HL-60/S4 treated with retinoic acid at 250 ng/mL for 4 days and 3 days (cell line): ENCODE results near the gene EXOC4.
"Not testable (repeated sequence)": the region's sequence is repeated elsewhere in the genome, so short reads cannot be mapped to it uniquely, and the experiment has no call there.

ENCODE experiments used
- in situ Hi-C: fragments of 300-500 bp; cut with MboI; formaldehyde crosslinking; loops from 2 replicates; pipeline ENCODE4 v1.7.0; 2022; ENCODE audit warnings: low sequenced_read_pairs

EXOC4 gene

GRCh38 chr7:133887459-133887858, 634.6 kb downstream of the EXOC4 start:
- in situ Hi-C loops: no loop called here

GRCh38 chr7:133888061-133888930, 635.4 kb downstream of the EXOC4 start:
- in situ Hi-C loops: no loop called here

- in situ Hi-C loops: no loop called here
Measured at GRCh38 chr7:133904776-133905175, 651.9 kb downstream of the EXOC4 start.

GRCh38 chr7:133906553-133906952, 653.7 kb downstream of the EXOC4 start:
- in situ Hi-C loops: not testable (repeated sequence)

- in situ Hi-C loops: no loop called here
Measured at GRCh38 chr7:133910761-133911160, 657.9 kb downstream of the EXOC4 start.

GRCh38 chr7:133911724-133912123, 658.8 kb downstream of the EXOC4 start:
- in situ Hi-C loops: no loop called here

- in situ Hi-C loops: no loop called here
Measured at GRCh38 chr7:133912916-133913697, 660.2 kb downstream of the EXOC4 start.

- in situ Hi-C loops: no loop called here
Measured at GRCh38 chr7:133916621-133917020, 663.7 kb downstream of the EXOC4 start.

- in situ Hi-C loops: no loop called here
Measured at GRCh38 chr7:133919810-133920209, 666.9 kb downstream of the EXOC4 start.

- in situ Hi-C loops: no loop called here
Measured at GRCh38 chr7:133921635-133922182, 668.8 kb downstream of the EXOC4 start.

- in situ Hi-C loops: no loop called here
Measured at GRCh38 chr7:133923974-133924373, 671.1 kb downstream of the EXOC4 start.

GRCh38 chr7:133931053-133931452, 678.2 kb downstream of the EXOC4 start:
- in situ Hi-C loops: no loop called here

- in situ Hi-C loops: no loop called here
Measured at GRCh38 chr7:133932591-133932990, 679.7 kb downstream of the EXOC4 start.

- in situ Hi-C loops: no loop called here
Measured at GRCh38 chr7:133934262-133934976, 681.5 kb downstream of the EXOC4 start.

- in situ Hi-C loops: no loop called here
Measured at GRCh38 chr7:133934977-133935330, 682.1 kb downstream of the EXOC4 start.

GRCh38 chr7:133936074-133936473, 683.2 kb downstream of the EXOC4 start:
- in situ Hi-C loops: no loop called here

- in situ Hi-C loops: no loop called here
Measured at GRCh38 chr7:133937786-133938185, 684.9 kb downstream of the EXOC4 start.

- in situ Hi-C loops: no loop called here
Measured at GRCh38 chr7:133940368-133940767, 687.5 kb downstream of the EXOC4 start.

- in situ Hi-C loops: no loop called here
Measured at GRCh38 chr7:133941496-133941895, 688.6 kb downstream of the EXOC4 start.

- in situ Hi-C loops: no loop called here
Measured at GRCh38 chr7:133945497-133945896, 692.6 kb downstream of the EXOC4 start.
